ENCODE data around the gene NEMF. TPM values are rescaled to one million over a fixed set of nuclear protein-coding genes. Genes with fewer than 3 reads are reported as not detected.
"Not testable (repeated sequence)": the region's sequence is repeated elsewhere in the genome, so short reads cannot be mapped to it uniquely, and the experiment has no call there.

NEMF gene
- total and polyA plus RNA-seq, 8 donors, result 48.1 to 94.3 (median 84.1) TPM

DNA sequence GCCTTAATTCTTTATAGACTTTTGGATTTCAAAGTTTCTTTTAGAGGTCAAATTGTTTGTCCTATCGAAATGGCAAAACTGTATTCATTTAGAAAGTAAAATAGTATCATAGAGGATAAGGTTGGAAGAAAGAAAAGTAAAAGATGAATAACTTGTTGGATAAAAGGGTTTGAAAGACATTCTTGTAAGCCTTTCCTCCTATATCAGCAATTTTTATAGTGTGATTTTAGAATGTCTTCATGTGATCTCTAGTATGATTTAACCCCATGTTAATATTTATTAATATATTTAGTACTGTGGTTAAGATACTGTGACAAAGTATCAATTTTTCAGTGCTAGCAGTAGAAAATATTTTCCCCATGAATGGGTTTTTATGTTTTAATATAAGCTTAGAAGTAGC lies 44.8 kb upstream of the NEMF start:
- peaks cover 0 to 29% of the 10 kb centered on the region in 2 donors for H3K36me3 ChIP-seq
- H3K4me1 ChIP-seq, result peaks cover 17 to 46% of the 10 kb centered on the region in 2 donors
- DNase-seq (no peak), ATAC-seq (no peak)
- no peaks in the 10 kb centered on the region for H3K9me3 ChIP-seq
- intact Hi-C loops (cut with DNase I), result no loop called here
- TF ChIP-seq, protein P1, sequence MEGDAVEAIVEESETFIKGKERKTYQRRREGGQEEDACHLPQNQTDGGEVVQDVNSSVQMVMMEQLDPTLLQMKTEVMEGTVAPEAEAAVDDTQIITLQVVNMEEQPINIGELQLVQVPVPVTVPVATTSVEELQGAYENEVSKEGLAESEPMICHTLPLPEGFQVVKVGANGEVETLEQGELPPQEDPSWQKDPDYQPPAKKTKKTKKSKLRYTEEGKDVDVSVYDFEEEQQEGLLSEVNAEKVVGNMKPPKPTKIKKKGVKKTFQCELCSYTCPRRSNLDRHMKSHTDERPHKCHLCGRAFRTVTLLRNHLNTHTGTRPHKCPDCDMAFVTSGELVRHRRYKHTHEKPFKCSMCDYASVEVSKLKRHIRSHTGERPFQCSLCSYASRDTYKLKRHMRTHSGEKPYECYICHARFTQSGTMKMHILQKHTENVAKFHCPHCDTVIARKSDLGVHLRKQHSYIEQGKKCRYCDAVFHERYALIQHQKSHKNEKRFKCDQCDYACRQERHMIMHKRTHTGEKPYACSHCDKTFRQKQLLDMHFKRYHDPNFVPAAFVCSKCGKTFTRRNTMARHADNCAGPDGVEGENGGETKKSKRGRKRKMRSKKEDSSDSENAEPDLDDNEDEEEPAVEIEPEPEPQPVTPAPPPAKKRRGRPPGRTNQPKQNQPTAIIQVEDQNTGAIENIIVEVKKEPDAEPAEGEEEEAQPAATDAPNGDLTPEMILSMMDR (IDR thresholded peaks at IDR 0.05), result no peak
- peak overlapping the region in 1 of 2 donors; percentile 28 for H3K27ac ChIP-seq
- H3K27me3 ChIP-seq, result no peaks in the 10 kb centered on the region
- H3K4me3 ChIP-seq, result peak overlapping the region in 1 of 2 donors; percentile 94

DNA sequence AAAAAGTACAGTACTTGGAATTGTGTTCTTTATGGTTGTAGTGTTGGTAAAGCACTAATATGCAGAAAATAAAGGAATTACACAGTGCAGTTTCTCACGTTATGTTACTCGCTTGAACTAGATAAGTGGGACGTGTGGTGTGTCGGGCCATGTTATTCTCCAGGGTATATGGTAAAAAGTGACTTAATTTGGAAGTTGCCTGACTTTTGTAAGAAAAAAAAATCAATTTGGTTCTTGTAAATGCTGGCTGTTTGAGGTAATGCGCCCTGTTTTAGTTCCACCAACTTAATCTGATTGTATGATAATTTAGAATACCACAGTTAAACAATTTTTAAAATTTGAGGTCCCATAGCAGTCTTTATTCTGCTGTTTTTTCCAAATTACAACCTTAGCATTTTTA lies 44.4 kb upstream of the NEMF start:
- peaks cover 18 to 50% of the 10 kb centered on the region in 2 donors for H3K4me1 ChIP-seq
- TF ChIP-seq, protein P1 (IDR thresholded peaks at IDR 0.05), result no peak

DNA sequence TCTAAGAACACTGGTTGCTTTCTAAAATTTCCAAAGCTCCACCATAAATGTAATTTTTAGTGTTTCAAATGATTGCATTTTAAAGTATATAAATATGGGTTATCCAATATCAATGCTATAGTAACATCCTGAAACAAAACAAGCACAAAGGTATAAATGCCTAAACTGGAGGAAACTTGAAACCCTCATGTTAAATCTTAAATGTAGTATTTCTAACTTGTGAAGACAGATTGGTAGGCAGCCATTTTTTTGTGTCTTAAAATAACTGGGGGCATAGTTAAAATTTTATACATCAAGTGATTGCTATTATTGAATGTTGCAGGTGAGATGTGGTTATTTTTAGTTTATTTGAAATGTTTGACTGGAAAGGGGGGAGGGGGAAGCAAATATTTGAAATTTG lies 43.7 kb upstream of the NEMF start:
- peaks cover 0 to 29% of the 10 kb centered on the region in 2 donors for H3K36me3 ChIP-seq
- H3K27ac ChIP-seq, result peak overlapping the region in 1 of 2 donors; percentile 13
- ATAC-seq; intact Hi-C loops (cut with DNase I); DNase-seq; H3K27me3 ChIP-seq; H3K9me3 ChIP-seq: not testable (repeated sequence)
- peak overlapping the region; percentile 94 to 96 for H3K4me3 ChIP-seq
- H3K4me1 ChIP-seq, result peaks cover 24 to 56% of the 10 kb centered on the region in 2 donors

More for the DNA sequence above, 44.4 kb upstream of the NEMF start:
- intact Hi-C loops (cut with DNase I), result no loop called here
- DNase-seq (no peak), ATAC-seq (no peak)
- Histone ChIP-seq H3K27ac (peak overlapping the region; percentile 13 to 45), H3K36me3 (peaks cover 0 to 29% of the 10 kb centered on the region in 2 donors), H3K4me3 (peak overlapping the region in 1 of 2 donors; percentile 94), H3K9me3 (no peaks in the 10 kb centered on the region), H3K27me3 (no peaks in the 10 kb centered on the region)

DNA sequence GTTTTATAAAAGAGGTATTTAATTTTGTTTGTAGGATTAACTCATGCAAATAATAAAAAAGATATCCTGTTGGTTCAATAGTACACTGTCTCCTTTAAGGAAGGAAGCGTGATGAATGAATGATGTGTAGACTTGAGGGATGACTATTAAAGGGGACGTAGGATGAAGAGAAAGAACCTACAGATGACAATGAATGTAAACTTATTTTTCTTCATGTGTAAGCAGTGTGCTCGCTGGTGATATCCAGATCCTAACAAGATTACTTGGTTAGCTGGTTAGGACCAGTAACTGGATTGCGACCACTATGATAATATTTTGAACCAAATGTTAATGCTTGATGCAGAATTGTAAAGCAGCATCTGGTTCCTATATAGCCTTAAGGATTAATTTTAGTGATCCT lies 42.9 kb upstream of the NEMF start:
- ATAC-seq (no peak), DNase-seq (no peak)
- no peaks in the 10 kb centered on the region for H3K9me3 ChIP-seq
- intact Hi-C loops (cut with DNase I), result no loop called here
- no peaks in the 10 kb centered on the region for H3K27me3 ChIP-seq
- H3K36me3 ChIP-seq, result peaks cover 0 to 29% of the 10 kb centered on the region in 2 donors
- TF ChIP-seq, protein P1 (IDR thresholded peaks at IDR 0.05), result no peak
- H3K4me1 ChIP-seq, result peaks cover 24 to 56% of the 10 kb centered on the region in 2 donors
- H3K4me3 ChIP-seq, result peak overlapping the region; percentile 94 to 96
- peak overlapping the region; percentile 13 to 100 for H3K27ac ChIP-seq

DNA sequence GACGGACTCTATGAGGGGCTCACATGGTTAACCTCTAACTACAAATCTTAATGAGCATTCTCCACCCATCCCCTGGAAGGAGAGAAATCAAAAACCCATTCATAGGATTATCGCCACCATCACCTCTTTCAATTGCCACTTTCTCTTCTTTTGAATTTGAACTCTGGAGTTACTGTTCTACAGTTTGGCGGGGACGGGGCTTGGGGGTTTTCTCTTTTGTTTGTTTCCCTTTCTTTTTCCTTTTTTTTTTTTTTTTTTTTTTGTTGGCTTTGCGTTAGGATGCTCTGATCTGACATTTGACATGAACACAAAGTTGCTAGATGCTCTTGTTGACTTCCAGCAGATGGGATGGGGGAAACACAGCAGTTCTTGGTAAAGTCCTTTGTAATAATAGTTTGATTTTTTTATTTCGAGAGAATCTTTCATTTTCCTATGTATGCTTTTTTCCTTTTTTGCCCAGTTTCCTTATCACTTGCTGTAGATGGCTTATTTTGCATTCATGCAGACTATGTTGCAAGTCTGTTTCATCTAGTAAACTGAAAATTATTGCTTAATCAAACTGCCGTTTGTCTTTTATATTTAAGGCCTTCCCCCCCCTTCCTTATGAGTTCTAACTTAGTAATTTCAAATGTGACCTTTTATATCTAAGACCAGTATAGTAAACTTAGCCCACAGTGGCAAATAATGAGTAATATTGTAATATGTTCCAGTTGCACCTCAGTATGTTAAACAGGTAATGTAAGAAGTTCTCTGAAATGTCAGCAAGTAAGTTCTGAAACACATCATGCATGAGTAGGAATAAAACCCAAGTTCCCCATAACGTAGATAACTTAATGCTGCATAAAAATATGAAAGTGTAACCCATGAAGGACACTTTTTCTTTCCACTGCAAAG lies 41.9 kb upstream of the NEMF start:
- intact Hi-C loops (cut with DNase I), result loop anchor here in 1 of 2 donors (5.0 kb wide), 1 partner anchor 108 kb away; no protein-coding TSS in a partner anchor
- H3K9me3 ChIP-seq, H3K27me3 ChIP-seq, ATAC-seq, DNase-seq: not testable (repeated sequence)
- peak overlapping the region; percentile 100 for H3K27ac ChIP-seq
- H3K4me3 ChIP-seq, result peak overlapping the region; percentile 94 to 96
- peaks cover 0 to 29% of the 10 kb centered on the region in 2 donors for H3K36me3 ChIP-seq
- H3K4me1 ChIP-seq, result peaks cover 24 to 56% of the 10 kb centered on the region in 2 donors

Measured in left lung (tissue), 10 donors.